ENCODE measurements around the gene HSPA12B.

- no peak for TF ChIP-seq ZFP30 (CRISPR knock-in tag; IDR thresholded peaks at IDR 0.05)
- TF ChIP-seq PPARA (CRISPR knock-in tag; IDR thresholded peaks at IDR 0.05; ENCODE audit: borderline replicate concordance) = no peak
- no peak for TF ChIP-seq TOX (CRISPR knock-in tag; IDR thresholded peaks at IDR 0.05; ENCODE audit: borderline replicate concordance)
- no peak for TF ChIP-seq CSRNP3 (CRISPR knock-in tag; IDR thresholded peaks at IDR 0.05)
These were observed 45.6 kb upstream of the HSPA12B start for GRCh38 chr20:3686867-3687321.

Measured in SK-N-SH treated with all-trans-retinoic acid at 6 μM for 48 hours (cell line).